Keratinocyte (primary cell): ENCODE data around the gene BHLHE23. TPM values are rescaled to one million over a fixed set of nuclear protein-coding genes. Genes with fewer than 3 reads are reported as not detected.

Experiments
- DNase-seq: peaks from one replicate; pipeline ENCODE4 v3.0.0-alpha.2; 2011; ENCODE audit warnings: low read depth, missing footprints, low spot score
- FAIRE-seq: peaks from 2 replicates; lab custom pipeline; 2011; peaks lifted over from hg19 to GRCh38; lab: Jason Lieb, UNC
- H2AFZ ChIP-seq: 2 replicates; pipeline ENCODE4 v1.6.0; 2012; ENCODE audit warnings: low read length, control low read depth, inconsistent platforms; ENCODE audit not compliant: control insufficient read depth
- H3K27ac ChIP-seq: 2 replicates; pipeline ENCODE4 v1.5.1; 2011; ENCODE audit warnings: low read length; ENCODE audit not compliant: control insufficient read depth, insufficient read depth
- H3K27me3 ChIP-seq: 3 replicates; pipeline ENCODE4 v1.6.0; 2011; ENCODE audit warnings: low read length; ENCODE audit not compliant: control insufficient read depth, insufficient read depth; ENCODE audit errors: extremely low read depth
- H3K36me3 ChIP-seq, 2 experiments: 2 replicates in 1 of 2; 3 replicates in 1 of 2; pipeline ENCODE4 v1.5.1; 2011; ENCODE audit warnings: low read length in 2 of 2, mild to moderate bottlenecking in 1 of 2; ENCODE audit not compliant: control insufficient read depth in 2 of 2, insufficient read depth in 2 of 2; ENCODE audit errors: extremely low read depth in 1 of 2
- H3K4me1 ChIP-seq: 3 replicates; pipeline ENCODE4 v1.5.1; 2011; ENCODE audit warnings: low read length; ENCODE audit not compliant: control insufficient read depth, insufficient read depth; ENCODE audit errors: extremely low read depth
- H3K4me2 ChIP-seq: 3 replicates; pipeline ENCODE4 v1.6.0; 2011; ENCODE audit warnings: low read depth, low read length; ENCODE audit not compliant: control insufficient read depth, insufficient read depth; ENCODE audit errors: extremely low read depth
- H3K4me3 ChIP-seq, 3 experiments: fragments of 200-600 bp in 1 of 3; sonication (generic) in 1 of 3; 2 replicates in 2 of 3; 3 replicates in 1 of 3; pipeline ENCODE4 v1.5.1; 2011 to 2016; ENCODE audit warnings: low read length in 3 of 3, mild to moderate bottlenecking in 3 of 3, control low read depth in 2 of 3, inconsistent platforms in 1 of 3, low read depth in 1 of 3, mixed read lengths in 1 of 3, mixed run types in 1 of 3, moderate library complexity in 1 of 3; ENCODE audit not compliant: control insufficient read depth in 2 of 3, insufficient read depth in 2 of 3; ENCODE audit errors: extremely low read depth in 1 of 3
- H3K79me2 ChIP-seq: 2 replicates; pipeline ENCODE4 v1.6.0; 2012; ENCODE audit warnings: low read length; ENCODE audit not compliant: control insufficient read depth, insufficient read depth
- H3K9ac ChIP-seq: 3 replicates; pipeline ENCODE4 v1.6.0; 2011; ENCODE audit warnings: low read length; ENCODE audit not compliant: control insufficient read depth, insufficient read depth; ENCODE audit errors: extremely low read depth
- H3K9me1 ChIP-seq: 3 replicates; pipeline ENCODE4 v1.6.0; 2011; ENCODE audit warnings: low read length; ENCODE audit not compliant: control insufficient read depth, insufficient read depth; ENCODE audit errors: extremely low read depth
- H3K9me3 ChIP-seq: 2 replicates; pipeline ENCODE4 v1.5.1; 2012; ENCODE audit warnings: low read depth, low read length; ENCODE audit not compliant: control insufficient read depth
- H4K20me1 ChIP-seq: 3 replicates; pipeline ENCODE4 v1.6.0; 2011; ENCODE audit warnings: low read length; ENCODE audit not compliant: control insufficient read depth, insufficient read depth; ENCODE audit errors: extremely low read depth
- EZH2 ChIP-seq: IDR thresholded peaks from one replicate; pipeline ENCODE4 v1.6.1; 2012; ENCODE audit warnings: inconsistent platforms, mild to moderate bottlenecking, low read length, moderate library complexity
- dilution Hi-C: fragments of 300-500 bp; cut with MboI; formaldehyde crosslinking; loops from one replicate; pipeline ENCODE4 v1.7.0; 2020; ENCODE audit warnings: low sequenced_read_pairs; ENCODE audit not compliant: extremely low pct_ligation_motif_present
- polyA plus RNA-seq, 5 experiments: library from polyadenylated mRNA; depleted of rRNA in 3 of 5; stranded (reverse) in 3 of 5; stranded (forward) in 1 of 5; unstranded in 1 of 5; fragments of >200 nt; gene quantifications; 1 replicate in 1 of 5; 2 replicates in 3 of 5; 3 replicates in 1 of 5; pipeline versions ENCODE4 v1.2.1 to v1.2.3, GENCODE V29; 2011 to 2012; ENCODE audit warnings: missing spikeins in 2 of 5, low read depth in 1 of 5, low replicate concordance in 1 of 5
- TF ChIP-seq, protein P1 (sequence below), 3 experiments: IDR thresholded peaks in 1 of 3; conservative IDR thresholded peaks in 1 of 3; optimal IDR thresholded peaks in 1 of 3; 2 replicates in 2 of 3; 3 replicates in 1 of 3; pipeline versions ENCODE3 to v1.5.1; 2011; ENCODE audit warnings: low read length in 3 of 3, mild to moderate bottlenecking in 3 of 3, moderate library complexity in 2 of 3, control low read depth in 1 of 3, inconsistent platforms in 1 of 3; ENCODE audit not compliant: insufficient read depth in 2 of 3; ENCODE audit errors: extremely low read depth in 1 of 3

Gene BHLHE23
- polyA plus RNA-seq, 1 donor (not counting 4 experiments of a cell fraction or from before 2014, with no cell fraction given), result not detected

- Histone ChIP-seq H3K9ac (no peak overlapping the region), H3K79me2 (no peaks in the 10 kb centered on the region), H3K27me3 (peaks cover 93% of the 10 kb centered on the region), H3K4me3 (no peak overlapping the region), H3K4me2 (no peak overlapping the region), H3K9me1 (no peaks in the 10 kb centered on the region), H4K20me1 (peaks cover 2% of the 10 kb centered on the region), H3K36me3 (no peaks in the 10 kb centered on the region), H3K4me1 (no peaks in the 10 kb centered on the region), H3K9me3 (no peaks in the 10 kb centered on the region), H2AFZ (no peak overlapping the region), H3K27ac (no peak overlapping the region)
- dilution Hi-C loops, result no loop called here
- no peak for DNase-seq
- no peak for FAIRE-seq
- TF ChIP-seq EZH2, result no peak
- TF ChIP-seq, protein P1, sequence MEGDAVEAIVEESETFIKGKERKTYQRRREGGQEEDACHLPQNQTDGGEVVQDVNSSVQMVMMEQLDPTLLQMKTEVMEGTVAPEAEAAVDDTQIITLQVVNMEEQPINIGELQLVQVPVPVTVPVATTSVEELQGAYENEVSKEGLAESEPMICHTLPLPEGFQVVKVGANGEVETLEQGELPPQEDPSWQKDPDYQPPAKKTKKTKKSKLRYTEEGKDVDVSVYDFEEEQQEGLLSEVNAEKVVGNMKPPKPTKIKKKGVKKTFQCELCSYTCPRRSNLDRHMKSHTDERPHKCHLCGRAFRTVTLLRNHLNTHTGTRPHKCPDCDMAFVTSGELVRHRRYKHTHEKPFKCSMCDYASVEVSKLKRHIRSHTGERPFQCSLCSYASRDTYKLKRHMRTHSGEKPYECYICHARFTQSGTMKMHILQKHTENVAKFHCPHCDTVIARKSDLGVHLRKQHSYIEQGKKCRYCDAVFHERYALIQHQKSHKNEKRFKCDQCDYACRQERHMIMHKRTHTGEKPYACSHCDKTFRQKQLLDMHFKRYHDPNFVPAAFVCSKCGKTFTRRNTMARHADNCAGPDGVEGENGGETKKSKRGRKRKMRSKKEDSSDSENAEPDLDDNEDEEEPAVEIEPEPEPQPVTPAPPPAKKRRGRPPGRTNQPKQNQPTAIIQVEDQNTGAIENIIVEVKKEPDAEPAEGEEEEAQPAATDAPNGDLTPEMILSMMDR (optimal IDR thresholded peaks at IDR 0.05 in 1 of 3, IDR thresholded peaks at IDR 0.05 in 1 of 3, conservative IDR thresholded peaks at IDR 0.05 in 1 of 3; ENCODE audit: extremely low read depth in 1 of 3, insufficient read depth in 2 of 3, low read length in 3 of 3), result no peak
Measured at GRCh38 chr20:63029358-63030121, 22.8 kb upstream of the BHLHE23 start.

DNA sequence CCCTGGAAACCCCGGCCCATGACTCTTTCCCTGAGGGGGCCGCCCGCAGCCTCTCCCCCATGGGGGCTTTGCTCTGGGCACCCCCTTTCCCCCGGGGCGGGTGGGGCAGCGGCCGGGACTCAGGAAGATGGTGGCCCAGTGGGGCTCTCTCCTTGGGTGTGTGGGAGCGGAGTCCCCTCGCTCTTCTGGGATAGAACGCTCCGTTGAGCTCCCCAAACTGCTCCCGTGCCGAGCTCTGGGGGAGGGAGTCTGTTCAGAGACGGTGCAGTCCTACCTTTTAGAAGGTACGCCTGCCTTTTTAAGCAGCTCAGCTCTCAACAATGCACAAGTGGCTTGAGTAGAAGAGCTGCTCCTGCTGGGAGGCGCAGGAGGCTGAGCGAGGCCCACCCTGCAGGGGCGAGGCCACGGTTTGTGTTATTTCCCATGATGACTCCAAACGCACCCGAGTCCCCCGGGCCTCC is 21.7 kb upstream of the BHLHE23 start:
- Histone ChIP-seq H3K27me3 (peaks cover 94% of the 10 kb centered on the region), H3K9me1 (no peaks in the 10 kb centered on the region), H3K9me3 (no peaks in the 10 kb centered on the region), H2AFZ (no peak overlapping the region), H3K27ac (no peak overlapping the region), H3K9ac (no peak overlapping the region), H3K36me3 (no peaks in the 10 kb centered on the region), H4K20me1 (peaks cover 2% of the 10 kb centered on the region), H3K4me2 (no peak overlapping the region), H3K4me3 (no peak overlapping the region), H3K79me2 (no peaks in the 10 kb centered on the region), H3K4me1 (no peaks in the 10 kb centered on the region)
- DNase-seq (no peak), FAIRE-seq (no peak)
- no peak for TF ChIP-seq EZH2
- TF ChIP-seq, protein P1 (optimal IDR thresholded peaks at IDR 0.05 in 1 of 3, IDR thresholded peaks at IDR 0.05 in 1 of 3, conservative IDR thresholded peaks at IDR 0.05 in 1 of 3; ENCODE audit: extremely low read depth in 1 of 3, insufficient read depth in 2 of 3, low read length in 3 of 3), result no peak
- dilution Hi-C loops, result no loop called here
